ACHN (cell line): ENCODE measurements around the gene ARID1B.
"Not testable (repeated sequence)": the region's sequence is repeated elsewhere in the genome, so short reads cannot be mapped to it uniquely, and the experiment has no call there.

ENCODE experiments used
- DNase-seq: peaks from one replicate; pipeline ENCODE4 v3.0.0-alpha.2; 2015
- in situ Hi-C: cut with HindIII; loops from 2 replicates; pipeline ENCODE4 v1.10.0; 2017; ENCODE audit warnings: low sequenced_read_pairs, low pct_ligation_motif_present, low pct_unique_long_range_greater_than_20kb

Gene ARID1B

DNA sequence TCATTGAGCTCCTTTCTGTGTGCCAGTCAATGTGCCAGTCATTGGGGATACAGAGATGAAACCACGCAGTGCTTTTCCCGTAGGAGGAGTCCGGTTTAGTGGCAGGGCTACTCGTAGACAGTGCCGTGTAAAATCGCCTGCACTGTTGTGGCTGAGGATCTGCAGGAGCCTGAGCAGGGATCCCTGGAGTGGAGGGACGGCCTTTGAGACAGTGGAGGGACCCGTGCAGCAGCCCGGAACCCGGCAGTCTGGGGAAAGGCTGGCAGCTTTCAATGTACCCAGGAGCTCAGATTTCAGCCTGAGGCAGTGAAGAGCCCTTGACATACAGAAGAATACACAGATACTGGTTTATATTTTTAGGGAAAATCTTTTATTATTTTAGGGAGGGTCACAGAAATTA, 203.3 kb downstream of the ARID1B start:
- in situ Hi-C loops: no loop called here
- DNase-seq: no peak

DNA sequence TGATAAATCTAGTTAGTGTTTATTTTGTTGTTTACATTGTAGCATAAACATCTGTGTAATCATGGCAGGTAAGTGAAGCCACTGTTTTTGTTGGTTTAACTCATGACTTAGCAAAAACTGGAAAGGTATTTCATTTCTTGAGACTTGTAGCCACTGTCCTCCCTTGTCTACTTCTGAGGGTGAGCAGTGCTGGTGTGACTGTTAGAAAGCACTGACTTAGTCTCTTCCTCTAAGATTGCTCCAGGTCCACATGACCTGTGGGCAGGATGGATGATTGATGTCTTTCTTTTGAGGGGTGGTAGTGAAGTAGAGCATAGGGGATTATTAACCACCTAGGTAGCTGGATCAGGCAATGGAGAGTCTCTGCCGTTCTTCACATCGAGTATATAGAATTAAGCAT, 203.8 kb downstream of the ARID1B start:
- in situ Hi-C loops: no loop called here
- no peak for DNase-seq

DNA sequence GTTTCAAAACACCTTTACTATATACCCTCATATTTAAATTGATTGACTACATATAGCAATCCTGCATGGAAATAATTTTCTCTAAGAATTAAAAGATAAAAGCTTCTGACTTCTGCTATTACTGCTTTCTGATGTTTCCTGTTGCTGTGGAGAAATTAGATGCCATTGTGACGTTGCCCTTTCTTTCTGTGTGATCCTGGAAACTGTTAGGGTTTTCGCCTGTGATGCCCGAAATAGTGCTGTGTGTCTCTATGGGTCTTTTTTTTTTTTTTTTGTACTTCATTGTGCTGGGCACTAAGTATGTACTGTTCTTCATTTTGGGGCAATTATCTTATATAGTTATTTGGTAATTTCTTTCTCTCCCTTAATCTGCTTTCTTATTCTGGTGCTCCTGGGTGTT, 205.0 kb downstream of the ARID1B start:
- in situ Hi-C loops: no loop called here
- no peak for DNase-seq

DNA sequence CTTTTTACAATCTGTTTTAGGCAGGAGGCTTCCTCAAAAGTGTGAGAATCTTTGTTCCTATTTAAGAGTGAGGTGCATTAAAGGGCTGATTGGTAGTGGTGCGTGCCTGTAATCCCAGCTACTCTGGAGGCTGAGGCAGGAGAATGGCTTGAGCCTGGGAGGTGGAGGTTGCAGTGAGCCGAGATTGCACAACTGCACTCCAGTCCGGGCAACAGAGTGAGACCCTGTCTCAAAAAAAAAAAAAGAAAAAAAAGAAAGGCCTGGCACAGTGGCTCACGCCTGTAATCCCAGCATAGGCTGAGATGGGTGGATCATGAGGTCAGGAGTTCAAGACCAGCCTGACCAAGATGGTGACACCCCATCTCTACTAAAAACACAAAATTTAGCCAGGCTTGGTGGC, 205.7 kb downstream of the ARID1B start:
- DNase-seq, in situ Hi-C loops: not testable (repeated sequence)

DNA sequence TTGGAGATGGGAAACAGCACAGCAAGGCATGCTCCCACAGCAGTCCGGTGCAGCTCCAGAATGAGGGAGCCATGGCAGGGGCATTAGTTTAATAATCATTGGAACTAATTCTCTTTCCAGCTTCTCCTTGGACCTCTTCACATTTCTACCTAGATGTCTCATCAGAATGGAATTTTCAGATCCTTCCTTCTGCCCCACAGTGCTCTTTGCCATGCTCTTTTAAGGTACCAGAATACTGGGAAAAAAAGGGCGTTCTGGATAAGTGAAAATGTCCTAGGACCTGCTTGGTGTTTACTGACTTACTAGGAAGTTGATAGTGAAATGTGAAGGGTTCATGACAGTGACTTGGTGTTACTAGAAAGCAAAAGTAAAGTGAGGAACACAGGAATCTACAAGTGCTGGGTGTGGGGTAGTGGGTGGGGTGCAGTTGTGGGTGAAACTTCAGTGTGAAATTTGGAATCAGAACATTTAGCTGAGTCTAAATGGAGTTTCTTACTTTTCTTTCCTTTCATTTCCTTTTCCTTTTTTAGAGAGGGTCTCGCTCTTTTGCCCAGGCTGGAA, 207.1 kb downstream of the ARID1B start:
- in situ Hi-C loops: no loop called here
- DNase-seq: peak; percentile 42

DNA sequence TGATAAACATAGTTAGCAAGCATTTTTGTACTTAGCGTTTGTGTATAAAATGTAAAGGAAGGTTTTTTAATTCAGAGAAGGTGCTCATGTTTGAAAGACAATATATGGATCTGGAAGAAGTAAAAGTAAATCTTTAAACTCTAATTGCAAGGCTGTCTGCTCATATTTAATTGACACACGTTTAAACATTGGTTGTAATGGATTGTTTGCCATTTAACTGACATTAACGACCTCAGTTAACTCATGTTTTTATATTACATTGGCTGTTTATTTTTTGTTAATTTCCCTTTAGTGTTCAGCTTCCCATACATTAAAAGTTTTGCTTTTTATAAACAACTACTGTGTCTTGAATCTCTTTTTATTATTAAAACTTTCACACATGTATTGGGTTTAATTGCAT, 208.1 kb downstream of the ARID1B start:
- DNase-seq: no peak
- in situ Hi-C loops: no loop called here

DNA sequence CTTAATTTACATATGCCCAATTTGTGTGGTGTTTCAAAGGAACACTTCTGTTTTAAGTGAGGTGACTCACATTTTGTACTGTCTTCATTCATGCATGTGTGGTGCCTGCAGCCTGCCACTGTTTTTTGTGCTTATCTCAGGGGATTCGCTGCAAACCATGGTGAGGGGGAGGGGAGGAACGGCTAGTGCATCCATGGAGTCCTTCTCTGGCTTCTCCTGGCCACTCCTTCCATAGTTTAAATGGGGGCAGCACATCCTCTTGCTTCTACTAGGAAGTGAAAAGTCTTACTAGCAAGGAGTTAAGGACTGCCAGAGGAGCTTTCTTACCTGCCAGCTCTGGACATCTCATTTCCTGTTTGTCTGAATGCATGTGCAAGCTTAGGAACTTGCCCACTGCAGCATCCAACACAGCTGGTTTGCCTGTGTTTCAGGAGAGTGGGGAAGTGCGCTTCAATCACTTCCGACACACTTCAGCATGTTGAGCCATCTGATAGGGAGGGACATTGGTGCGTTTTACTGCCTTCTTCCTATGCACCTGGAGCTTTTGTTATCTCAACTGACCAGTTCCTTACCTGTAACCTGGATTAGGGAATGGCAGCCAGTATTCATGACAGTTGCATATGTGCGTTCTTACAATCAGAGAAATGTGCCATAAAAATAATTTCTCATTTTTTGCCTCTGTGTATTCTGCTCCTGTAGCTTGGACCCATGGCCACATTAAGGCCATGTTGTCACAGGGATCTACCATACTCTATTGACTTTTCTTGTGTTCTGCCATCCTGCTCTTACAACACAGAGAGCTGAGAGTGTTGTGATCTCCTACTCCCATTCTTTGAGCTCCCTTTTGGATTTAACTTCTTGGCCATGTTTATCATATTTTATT, 211.3 kb downstream of the ARID1B start:
- DNase-seq: no peak
- in situ Hi-C loops: no loop called here

DNA sequence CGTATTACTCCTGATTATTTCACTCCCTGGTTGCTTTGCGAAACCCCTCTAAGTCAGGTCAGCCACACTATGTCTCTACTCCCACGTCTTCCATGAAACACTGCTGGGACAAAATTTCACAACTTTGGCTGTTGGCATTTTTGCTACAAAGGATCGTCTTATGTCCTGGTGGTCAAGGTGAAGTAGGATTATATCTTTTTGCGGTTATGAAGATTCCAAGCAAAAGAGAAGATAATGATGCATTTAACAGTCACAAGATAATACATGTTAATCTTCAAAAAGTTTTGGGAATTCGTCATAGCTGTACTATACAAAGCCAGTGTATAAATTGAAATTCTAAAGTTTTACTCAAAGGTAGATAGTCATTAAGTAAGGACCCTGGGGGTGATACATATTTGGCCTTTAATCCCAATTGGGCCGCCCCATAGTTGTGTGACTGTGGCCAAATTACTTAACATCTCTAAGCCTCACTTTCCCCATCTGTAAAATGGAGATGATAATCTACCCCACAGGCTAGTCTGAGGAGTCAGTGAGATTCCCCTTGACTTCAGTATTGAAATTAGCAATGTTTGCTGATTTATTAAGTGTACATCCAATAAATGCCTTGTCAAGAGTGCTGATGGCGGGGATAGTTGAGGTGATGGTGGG, 212.1 kb downstream of the ARID1B start:
- DNase-seq: no peak
- in situ Hi-C loops: no loop called here

DNA sequence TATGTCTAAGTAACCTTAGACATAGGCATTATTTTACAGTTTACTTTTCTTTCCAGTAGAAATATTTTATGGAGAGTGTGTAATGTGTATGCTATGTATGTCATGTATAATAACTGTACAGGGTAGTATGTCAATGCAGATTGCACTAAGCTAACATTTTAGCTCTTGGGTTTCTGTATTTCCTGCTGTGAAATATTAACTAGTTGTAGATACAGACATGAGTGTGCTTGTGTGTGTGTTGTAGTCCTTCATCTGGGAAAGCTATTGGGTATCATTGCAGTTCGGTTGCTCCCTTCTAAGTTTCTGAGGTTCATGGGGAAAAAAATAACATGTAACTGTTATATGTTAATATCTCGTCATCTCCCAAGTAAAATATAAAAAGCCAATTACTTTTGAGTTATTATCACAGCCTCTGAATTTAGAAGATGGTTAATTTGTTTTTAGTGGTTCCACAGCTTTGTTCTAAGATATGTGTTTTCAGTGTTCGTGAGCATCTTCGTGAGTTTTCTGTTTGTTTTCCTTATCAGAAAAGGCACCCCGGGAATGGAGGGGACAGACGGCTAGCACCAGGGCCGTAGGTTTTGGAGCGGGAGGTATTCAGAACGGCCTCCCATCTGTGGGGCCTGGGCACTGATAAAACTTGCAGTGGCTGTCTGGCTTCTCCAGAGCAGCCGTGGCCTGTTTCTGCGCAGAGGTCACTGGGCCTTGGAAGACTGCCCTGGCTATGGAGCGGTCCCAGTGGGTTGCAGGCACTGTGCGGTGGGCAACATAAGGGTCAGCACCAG, 215.0 kb downstream of the ARID1B start:
- in situ Hi-C loops: no loop called here
- no peak for DNase-seq

DNA sequence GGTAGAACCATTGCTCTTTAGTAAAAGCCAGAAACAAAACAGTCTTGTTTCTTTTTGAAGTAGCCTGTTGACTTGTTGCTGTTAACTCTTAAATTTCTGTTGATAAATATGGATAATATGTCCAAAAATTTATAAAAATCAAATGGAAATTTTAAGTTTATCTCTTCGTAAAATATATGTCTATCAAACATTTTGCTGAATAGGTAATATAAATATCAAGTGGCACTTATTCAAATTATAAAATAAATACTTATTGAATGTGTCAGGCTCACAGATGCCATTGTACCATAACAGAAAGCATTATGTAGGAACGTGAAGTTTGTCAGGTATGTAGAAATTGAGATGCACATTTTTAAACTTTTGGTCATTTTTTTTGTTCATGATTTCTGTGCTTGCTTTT, 216.5 kb downstream of the ARID1B start:
- DNase-seq: no peak
- in situ Hi-C loops: no loop called here

DNA sequence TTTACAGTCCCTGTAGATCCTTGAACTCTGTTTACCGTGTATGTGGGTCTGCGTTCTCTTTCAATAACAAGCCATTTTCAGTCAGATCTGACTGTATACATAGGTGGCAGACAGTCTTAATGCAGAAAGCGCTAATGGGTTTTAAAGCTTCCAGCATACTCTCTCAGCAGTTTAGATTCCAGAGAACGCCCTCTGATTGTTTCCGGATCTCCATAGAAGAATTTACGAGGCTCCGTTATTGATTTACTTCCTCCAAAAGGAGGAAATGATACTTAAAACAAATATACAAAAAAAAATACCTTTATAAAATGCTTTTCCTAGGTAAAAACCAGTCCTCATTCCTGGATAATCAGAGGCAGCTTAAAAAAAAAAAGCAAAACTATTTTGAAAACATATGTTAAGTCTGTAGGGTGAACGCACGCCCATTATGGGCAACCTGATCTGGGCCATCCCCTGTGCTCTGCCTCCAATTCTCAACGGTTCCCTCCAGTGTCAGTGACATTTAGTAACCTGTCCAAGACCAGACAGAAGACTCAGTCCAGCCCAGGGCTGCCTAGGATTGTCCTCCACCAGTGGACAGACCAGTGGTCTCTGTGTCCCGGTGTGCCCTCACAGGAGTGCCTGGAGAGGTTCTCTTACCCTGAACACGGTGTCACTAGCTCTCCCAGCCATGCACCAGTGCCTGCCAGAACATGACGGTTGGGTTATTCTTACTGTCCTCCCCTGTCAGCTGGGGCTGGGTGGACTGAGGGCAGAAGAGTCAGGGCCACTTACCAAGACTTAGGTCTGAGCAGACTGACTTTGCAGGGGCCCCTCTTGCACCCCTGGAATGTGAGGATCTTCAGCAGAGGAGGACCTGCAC, 217.3 kb downstream of the ARID1B start:
- in situ Hi-C loops: no loop called here
- no peak for DNase-seq

DNA sequence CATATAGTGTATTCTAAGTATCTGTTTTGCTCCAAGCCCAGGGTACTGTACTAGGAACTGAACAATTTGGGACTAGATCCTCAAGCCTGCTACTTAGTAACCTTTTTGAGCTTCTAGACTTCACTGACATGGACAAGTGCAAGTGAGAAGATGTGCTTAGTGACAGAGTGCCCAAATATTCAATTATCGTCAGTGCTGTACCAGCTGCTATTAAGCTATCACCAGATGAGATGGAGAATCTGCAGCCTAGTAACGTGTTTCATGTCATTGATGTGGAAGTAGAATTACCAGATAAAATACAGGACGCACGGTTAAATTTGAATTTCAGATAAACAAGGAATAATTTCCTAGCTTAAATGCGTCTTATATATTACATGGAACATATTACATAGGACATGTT, 218.3 kb downstream of the ARID1B start:
- no peak for DNase-seq
- in situ Hi-C loops: no loop called here

DNA sequence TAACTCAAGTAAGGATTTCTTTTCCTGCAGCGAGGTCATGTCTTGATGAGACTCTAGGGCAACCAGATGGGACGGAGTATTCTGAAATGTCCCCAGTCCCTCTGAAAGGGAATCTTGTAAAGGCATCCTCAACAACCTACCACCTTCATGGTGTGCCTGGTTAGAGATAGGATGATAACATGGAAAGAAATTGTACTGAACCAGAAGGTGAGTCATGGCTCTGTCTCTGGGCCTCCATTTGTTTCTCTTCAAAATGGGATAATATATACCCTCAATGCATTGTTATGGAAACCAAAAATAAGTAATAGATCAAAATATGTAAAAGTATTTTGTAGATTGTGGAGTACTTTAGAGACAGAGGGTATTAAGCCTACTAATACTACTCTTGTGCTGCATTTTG, 219.1 kb downstream of the ARID1B start:
- no peak for DNase-seq
- in situ Hi-C loops: no loop called here

DNA sequence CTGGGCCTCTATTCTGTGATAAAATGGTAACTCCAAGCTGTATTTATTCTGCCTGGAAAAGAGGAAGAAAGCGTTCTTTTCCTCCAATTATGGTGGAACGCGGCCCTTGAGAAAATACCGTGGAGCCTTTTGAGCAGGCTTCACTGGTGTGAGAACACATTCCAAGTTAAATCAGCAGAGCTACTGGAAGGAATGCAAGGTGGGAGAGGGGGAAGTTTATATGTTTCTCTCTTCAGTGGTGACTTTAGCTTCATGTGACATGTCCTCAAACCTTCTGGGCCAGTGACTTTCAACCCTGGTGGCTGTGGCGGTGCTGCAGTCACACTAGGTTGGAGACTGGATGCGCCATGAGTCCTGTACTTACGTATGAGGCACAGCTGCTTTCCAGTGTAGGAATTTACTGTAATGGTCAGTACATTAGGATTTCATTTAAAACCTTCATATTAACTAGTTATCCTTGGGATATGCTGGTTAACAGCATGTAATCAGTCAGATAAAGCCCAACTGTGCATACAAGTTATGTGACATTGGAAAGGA, 221.7 kb downstream of the ARID1B start:
- DNase-seq: no peak
- in situ Hi-C loops: no loop called here

DNA sequence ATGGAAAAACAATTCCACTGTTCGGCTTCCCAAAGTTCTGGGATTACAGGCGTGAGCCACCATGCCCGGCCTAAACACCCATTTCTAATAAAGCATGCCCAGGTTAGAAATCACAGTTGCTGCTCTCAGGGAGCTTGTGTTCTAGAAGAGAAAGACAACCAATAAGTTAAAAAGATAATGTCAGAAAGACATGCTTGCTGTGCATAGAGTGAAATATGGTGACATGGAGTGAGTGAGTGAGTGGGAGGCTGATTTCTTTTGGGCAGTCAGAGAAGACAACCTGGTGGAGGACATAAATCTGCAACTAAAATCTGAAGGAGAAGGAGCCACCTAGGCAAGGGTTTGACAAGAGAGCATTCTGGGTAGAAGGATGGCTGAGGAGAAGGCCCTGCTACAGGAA, 222.6 kb downstream of the ARID1B start:
- no peak for DNase-seq
- in situ Hi-C loops: no loop called here

DNA sequence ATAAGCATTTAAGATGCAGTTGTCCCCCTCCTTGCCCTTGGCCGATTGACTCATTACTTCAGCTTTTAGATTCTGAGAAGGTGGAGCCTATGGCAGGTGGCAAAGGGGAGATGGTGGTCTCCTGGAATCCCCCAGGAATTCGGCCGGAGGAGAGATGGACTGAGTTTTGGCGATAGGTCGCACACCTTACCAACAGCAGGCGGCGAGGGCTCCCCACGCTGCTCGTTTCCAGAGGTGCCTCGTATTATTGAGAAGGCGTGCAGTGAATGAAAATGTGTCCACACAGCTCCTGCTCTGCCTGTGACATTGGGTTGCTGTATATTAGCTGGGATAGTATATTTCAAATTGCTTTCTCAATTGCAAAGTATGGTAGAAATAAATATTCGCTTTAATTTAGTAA, 224.5 kb downstream of the ARID1B start:
- in situ Hi-C loops: no loop called here
- DNase-seq: no peak

DNA sequence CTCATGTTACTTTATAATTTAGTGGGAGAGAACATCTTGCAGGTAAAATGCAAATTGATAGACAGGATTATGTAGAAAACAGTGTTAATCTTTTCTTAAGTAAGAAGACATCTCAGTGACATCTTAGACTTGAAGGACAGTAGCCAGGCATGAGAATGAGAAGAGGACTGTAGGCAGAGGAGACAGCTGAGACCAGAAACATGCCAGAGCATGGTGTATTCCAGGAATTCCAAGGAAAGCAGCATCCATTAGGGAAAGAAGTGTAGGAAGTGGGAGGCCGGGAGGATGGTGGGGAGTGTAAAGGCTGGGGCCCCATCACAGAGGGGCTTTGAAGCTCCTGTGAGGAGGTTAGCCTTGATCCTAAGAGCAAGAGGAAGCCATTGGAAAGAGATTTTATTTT, 225.6 kb downstream of the ARID1B start:
- in situ Hi-C loops: no loop called here
- DNase-seq: no peak

DNA sequence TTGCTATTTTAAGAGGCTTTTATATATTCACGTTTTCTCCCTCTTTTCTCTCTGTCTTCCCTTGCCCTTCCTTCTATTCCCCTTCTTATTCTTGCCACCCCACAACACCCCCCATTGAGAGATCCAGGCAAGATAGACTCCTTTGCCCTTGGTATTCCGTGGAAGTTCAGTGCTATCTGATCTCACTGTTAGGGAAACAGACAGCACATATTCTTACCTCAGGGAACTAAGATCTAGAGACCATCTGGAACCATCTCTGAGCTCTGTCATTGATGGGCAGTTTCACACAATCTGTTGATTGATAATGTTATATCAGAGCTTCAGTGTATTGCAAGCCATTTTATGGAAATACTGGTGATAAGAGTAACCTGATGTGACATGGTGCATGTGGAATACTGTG, 228.8 kb downstream of the ARID1B start:
- DNase-seq: no peak
- in situ Hi-C loops: no loop called here
